Uterus (tissue), 4 donors: ENCODE results near the gene CACNA1A. TPM values are rescaled to one million over a fixed set of nuclear protein-coding genes. Genes with fewer than 3 reads are reported as not detected.

ENCODE experiments used
- DNase-seq, 2 donors: peaks; one replicate each; pipeline ENCODE4 v3.0.0-alpha.2; 2019 to 2020
- H3K27ac ChIP-seq, 2 donors: fragments of 200-600 bp; sonication (generic); 1 replicate in 1 of 2; 2 replicates in 1 of 2; pipeline ENCODE4 v1.5.1; 2016 to 2018
- H3K27me3 ChIP-seq, 2 donors: fragments of 200-600 bp; sonication (generic); one replicate each; pipeline ENCODE4 v1.5.1; 2018 to 2019; ENCODE audit warnings: control low read depth in 1 of 2
- H3K36me3 ChIP-seq, 2 donors: fragments of 200-600 bp; sonication (generic); one replicate each; pipeline ENCODE4 v1.5.1; 2019; ENCODE audit warnings: control low read depth in 1 of 2
- H3K4me1 ChIP-seq, 2 donors: fragments of 200-600 bp; sonication (generic); one replicate each; pipeline ENCODE4 v1.5.1; 2018 to 2019; ENCODE audit warnings: control low read depth in 1 of 2
- H3K4me3 ChIP-seq, 2 donors: fragments of 200-600 bp; sonication (generic); 1 replicate in 1 of 2; 2 replicates in 1 of 2; pipeline ENCODE4 v1.5.1; 2018 to 2019; ENCODE audit warnings: mild to moderate bottlenecking in 1 of 2
- H3K9me3 ChIP-seq, 2 donors: fragments of 200-600 bp; sonication (generic); one replicate each; pipeline ENCODE4 v1.5.1; 2019; ENCODE audit warnings: control low read depth in 1 of 2
- CTCF ChIP-seq, 4 experiments: fragments of 200-600 bp in 2 of 4; fragments of 450-650 bp in 2 of 4; sonication (generic) in 2 of 4; IDR thresholded peaks; one replicate each; pipeline ENCODE4 v1.5.1; 2016 to 2019; ENCODE audit warnings: antibody characterized with exemption in 4 of 4, mild to moderate bottlenecking in 2 of 4, moderate library complexity in 1 of 4
- POLR2A ChIP-seq, 2 donors: fragments of 450-650 bp; IDR thresholded peaks; one replicate each; pipeline ENCODE4 v1.6.1; 2016; ENCODE audit warnings: antibody characterized with exemption in 2 of 2, mild to moderate bottlenecking in 1 of 2, moderate library complexity in 1 of 2
- intact Hi-C: fragments of 100-400 bp; cut with DNase I; formaldehyde crosslinking; loops from one replicate; pipeline ENCODE4 v1.15.1; 2023; ENCODE audit warnings: low total_unique reads
- total RNA-seq, 4 donors: library from RNA; depleted of rRNA in 3 of 4; stranded (reverse); fragments of >200 nt in 3 of 4; gene quantifications; one replicate each; pipeline versions ENCODE4 v1.1.0 to v1.2.4, GENCODE V29; 2014 to 2023
- donor health status: DM: yes; HTN: yes; CAD: no.

Gene CACNA1A
- total RNA-seq, 4 donors from 2014 or later: 0.77 to 5.8 (median 0.96) TPM

- DNase-seq: no peak
- no peak overlapping the region for H3K4me3 ChIP-seq
- TF ChIP-seq CTCF (IDR thresholded peaks at IDR 0.05): no peak
- TF ChIP-seq POLR2A (IDR thresholded peaks at IDR 0.05): no peak
- H3K27me3 ChIP-seq: no peaks in the 10 kb centered on the region
- H3K27ac ChIP-seq: no peak overlapping the region
- H3K4me1 ChIP-seq: no peaks in the 10 kb centered on the region
- no peaks in the 10 kb centered on the region for H3K36me3 ChIP-seq
- no peaks in the 10 kb centered on the region for H3K9me3 ChIP-seq
- intact Hi-C loops: no loop called here
Observed at GRCh38 chr19:13309864-13310263, 196.4 kb downstream of the CACNA1A start.

DNA sequence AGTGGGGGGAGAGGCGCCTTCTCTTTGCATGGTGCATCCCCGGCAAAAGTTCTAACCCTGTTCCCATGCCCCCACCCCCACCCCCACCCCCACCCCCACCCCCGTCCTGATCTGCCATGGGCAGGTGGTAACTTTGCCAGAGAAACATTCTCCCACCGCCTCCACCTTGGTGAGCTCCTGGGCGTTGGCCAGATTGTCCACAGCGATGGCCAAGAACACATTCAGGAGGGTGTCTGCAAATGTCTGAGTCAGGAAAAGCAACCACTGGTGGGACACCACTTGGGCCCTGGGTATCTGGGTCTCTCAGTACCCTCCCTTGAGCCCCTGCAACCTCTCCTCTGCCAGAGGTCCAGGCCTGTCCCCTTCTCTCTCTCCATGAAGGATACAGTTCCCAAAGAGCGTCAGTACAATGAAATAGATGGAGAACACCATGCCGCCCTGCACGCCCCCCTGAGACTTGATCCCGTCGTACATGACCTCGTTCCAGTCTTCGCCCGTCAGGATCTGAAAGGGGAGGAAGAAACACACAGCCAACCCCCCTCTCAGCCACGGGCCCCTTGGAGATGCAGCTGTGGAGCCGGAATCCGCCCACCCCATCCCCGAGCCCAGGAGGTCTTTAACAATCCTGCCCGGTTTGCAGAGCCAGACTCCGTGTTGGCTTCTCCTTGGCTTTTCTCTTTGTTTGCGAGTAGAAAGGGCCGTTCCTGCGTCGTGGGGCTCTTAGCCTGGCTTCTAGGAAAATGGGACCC, 202.7 kb downstream of the CACNA1A start:
- intact Hi-C loops: no loop called here
- H3K27me3 ChIP-seq: no peaks in the 10 kb centered on the region
- no peaks in the 10 kb centered on the region for H3K36me3 ChIP-seq

GRCh38 chr19:13302526-13303270, 203.6 kb downstream of the CACNA1A start:
- H3K9me3 ChIP-seq: no peaks in the 10 kb centered on the region
- no peak for DNase-seq
- no peak overlapping the region for H3K27ac ChIP-seq
- no peak overlapping the region for H3K4me3 ChIP-seq
- H3K36me3 ChIP-seq: no peaks in the 10 kb centered on the region
- H3K27me3 ChIP-seq: no peaks in the 10 kb centered on the region
- intact Hi-C loops: no loop called here
- TF ChIP-seq POLR2A (IDR thresholded peaks at IDR 0.05): no peak
- peaks cover 0 to 5% of the 10 kb centered on the region in 2 donors for H3K4me1 ChIP-seq

More for the DNA sequence above, 202.7 kb downstream of the CACNA1A start:
- no peaks in the 10 kb centered on the region for H3K9me3 ChIP-seq
- H3K27ac ChIP-seq: no peak overlapping the region
- no peak overlapping the region for H3K4me3 ChIP-seq
- H3K4me1 ChIP-seq: peaks cover 0 to 3% of the 10 kb centered on the region in 2 donors
- TF ChIP-seq CTCF (IDR thresholded peaks at IDR 0.05): no peak
- no peak for TF ChIP-seq POLR2A (IDR thresholded peaks at IDR 0.05)
- DNase-seq: no peak

DNA sequence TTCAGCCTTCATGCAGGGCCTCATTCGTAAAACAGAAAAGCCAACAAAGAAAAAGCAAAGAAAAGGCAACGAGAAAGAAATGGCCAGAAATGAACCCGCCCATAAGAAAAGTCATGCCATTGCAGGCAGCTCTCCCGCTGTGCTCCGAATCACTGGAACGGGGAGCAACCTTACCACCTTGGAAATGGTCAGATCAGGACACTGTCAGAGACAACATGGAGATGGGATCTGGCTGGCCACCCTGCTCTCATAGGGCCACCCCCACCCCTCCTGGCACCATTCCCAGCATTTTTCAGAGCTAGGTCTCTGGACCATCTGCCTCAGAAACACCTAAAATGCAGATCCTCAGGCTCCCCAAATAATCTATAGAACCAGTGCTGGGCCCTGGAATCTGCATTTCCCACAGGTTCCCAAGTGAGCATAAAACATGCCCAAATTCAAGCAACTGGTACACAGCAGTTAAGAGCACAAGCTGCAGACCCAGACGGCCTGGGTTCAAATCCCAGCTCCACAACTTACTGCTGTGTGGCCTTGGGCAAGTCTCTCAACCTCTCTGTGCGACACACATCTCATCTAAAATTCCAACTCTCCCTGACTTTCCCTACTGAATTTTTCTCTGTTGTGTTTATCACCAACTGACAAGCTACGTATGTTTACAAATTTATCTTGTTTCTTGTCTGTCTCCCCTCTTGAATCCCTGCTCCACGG, 204.5 kb downstream of the CACNA1A start:
- no peak overlapping the region for H3K4me3 ChIP-seq
- H3K4me1 ChIP-seq: peaks cover 0 to 5% of the 10 kb centered on the region in 2 donors
- no peaks in the 10 kb centered on the region for H3K9me3 ChIP-seq
- intact Hi-C loops: no loop called here
- no peak overlapping the region for H3K27ac ChIP-seq
- no peaks in the 10 kb centered on the region for H3K36me3 ChIP-seq
- TF ChIP-seq CTCF (IDR thresholded peaks at IDR 0.05) (no peak), POLR2A (IDR thresholded peaks at IDR 0.05) (no peak)
- no peaks in the 10 kb centered on the region for H3K27me3 ChIP-seq
- no peak for DNase-seq

DNA sequence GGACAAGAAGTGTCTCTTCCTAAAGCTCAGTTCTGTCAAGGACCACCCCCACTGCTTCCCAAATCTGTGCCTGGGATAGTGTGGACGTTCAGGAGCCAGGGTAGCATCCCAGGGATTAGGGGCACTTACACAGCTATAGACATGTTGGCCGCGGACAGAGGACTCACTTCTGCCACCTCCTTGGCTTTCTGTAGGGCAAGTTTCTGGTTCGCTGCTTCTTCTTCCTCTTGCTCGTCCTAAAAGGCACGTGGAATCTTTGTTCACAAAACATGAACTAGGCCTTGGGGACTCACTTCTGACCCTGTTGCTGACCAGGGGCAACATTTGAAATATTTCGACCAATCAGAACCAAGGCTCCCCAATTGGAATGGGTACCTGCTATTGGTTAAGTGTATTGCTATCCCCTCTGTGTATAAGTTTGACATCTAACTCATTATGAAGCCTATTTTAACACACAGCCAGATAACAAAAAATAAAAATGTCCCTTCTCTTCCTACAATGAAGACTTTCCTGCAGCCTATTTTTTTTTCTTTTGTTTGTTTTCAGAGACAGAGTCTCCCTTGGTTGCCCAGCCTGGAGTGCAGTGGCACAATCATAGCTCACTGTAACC, 205.8 kb downstream of the CACNA1A start:
- Histone ChIP-seq H3K36me3 (no peaks in the 10 kb centered on the region), H3K27ac (no peak overlapping the region), H3K4me3 (no peak overlapping the region), H3K27me3 (no peaks in the 10 kb centered on the region), H3K4me1 (peaks cover 0 to 5% of the 10 kb centered on the region in 2 donors), H3K9me3 (no peaks in the 10 kb centered on the region)
- intact Hi-C loops: no loop called here
- TF ChIP-seq CTCF (IDR thresholded peaks at IDR 0.05): no peak
- no peak for TF ChIP-seq POLR2A (IDR thresholded peaks at IDR 0.05)
- no peak for DNase-seq
